DMS 273 (cell line): ENCODE measurements around the gene FBXO28.

Source experiments
- DNase-seq: peaks from one replicate; lab custom pipeline; 2025; ENCODE audit not compliant: unreplicated experiment; lab: John Stamatoyannopoulos, UW

Gene FBXO28

DNA sequence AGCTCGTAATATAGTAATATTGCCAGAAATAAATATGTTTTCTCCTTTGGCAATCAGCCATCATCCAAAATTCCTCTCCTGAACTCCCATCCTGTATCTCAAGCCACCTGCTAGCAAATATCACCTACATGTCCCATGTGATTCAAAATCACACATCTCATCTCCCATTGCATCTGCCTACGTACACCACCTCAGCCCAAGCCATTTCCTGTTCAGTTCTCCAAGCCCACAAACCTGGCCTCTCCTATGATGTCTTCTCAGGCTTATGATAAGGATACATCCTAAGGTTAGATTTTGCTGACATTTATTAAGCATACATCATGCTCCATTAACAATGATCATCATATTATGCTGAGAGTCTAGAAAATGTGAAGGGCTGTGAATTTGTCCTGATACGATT lies 37.2 kb downstream of the FBXO28 start:
- no peak for DNase-seq

DNA sequence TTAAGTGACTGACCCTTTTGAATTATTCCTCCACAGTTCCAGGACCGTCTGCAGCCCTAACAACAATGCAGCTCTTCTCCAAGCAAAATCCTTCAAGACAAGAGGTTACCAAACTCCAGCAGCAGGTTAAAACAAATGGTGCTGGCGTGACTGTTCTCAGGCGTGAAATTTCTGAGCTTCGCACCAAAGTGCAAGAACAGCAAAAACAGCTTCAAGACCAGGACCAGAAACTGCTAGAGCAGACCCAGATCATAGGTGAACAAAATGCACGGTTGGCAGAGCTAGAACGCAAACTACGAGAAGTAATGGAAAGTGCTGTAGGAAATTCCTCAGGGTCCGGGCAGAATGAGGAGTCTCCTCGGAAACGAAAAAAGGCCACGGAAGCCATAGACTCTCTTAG lies 43.4 kb downstream of the FBXO28 start:
- no peak for DNase-seq

DNA sequence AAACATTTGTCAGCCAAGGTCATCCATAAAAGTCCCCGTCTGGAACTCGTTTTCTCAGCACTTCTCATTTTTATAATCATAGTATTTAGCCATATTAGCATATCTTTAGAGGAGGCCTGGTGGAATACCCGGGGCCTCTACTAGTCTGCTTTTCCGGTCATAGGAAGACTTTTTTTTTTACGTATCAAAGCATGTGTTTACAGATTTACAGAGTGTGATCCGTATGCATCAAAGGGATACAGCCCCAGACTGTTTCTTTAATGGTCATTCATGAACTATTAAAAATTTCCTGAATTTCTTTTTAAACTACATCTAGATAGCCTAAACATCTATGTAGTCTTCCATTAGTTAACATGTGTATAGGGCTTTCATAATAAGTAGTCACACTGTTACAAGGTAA lies 45.6 kb downstream of the FBXO28 start:
- DNase-seq: no peak

DNA sequence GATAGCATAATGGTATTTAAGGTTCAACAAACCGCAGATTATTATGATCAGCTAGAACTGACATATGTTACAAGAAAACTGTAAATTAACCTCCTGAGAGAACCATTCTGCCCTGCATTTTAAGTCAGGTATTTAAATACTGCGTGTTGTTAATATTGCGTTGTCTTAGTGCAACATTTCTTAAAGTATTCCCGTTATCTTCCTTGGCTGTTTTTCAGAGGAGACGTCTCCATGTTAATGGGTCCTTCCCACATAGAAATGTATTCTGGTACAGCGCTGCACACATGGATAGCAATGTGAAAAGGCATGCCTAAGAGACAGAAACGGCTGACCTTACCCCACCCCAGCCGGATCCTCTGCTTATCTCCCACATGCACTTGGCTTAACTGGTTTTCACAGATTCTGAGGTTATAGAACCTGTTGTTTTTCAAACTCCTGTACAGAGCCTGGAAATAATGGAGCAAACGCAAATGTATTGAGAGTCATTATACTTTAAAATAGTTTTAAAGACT lies 46.3 kb downstream of the FBXO28 start:
- DNase-seq: no peak

DNA sequence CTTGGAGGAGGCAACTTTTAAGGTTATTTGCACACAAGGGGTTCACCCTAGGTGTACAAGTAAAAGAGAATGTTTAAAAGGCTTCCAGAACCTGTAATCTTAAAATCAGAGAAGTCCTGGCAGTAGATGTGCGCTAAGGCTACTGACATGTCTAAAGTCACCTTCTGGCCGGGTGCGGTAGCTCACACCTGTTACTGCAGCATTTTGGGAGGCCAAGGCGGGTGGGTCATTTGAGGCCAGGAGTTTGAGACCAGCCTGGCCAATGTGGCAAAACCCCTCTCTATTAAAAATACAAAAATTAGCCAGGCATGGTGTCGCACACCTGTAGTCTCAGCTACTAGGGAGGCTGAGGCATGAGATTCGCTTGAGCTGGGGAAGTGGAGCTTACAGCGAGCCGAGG lies 48.9 kb downstream of the FBXO28 start:
- DNase-seq: no peak

DNA sequence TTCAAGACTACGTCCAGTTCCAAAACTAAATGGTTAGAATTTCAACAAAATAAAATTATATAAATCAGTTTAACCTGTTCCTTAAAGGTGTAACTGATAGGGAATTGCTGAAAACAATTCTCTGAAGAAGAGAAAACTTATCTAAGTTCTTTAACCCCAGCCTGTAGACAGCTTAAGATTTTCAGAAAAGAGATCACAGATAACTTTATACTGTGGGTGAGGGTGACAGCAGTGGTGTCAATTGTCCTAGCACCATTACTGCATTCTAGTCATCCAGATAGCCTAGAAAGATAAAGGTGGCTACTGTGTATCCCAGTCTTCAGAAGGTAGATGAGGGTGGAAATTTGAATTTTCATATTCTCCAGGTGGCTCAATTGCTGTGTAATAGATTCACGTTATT lies 49.4 kb downstream of the FBXO28 start:
- no peak for DNase-seq

DNA sequence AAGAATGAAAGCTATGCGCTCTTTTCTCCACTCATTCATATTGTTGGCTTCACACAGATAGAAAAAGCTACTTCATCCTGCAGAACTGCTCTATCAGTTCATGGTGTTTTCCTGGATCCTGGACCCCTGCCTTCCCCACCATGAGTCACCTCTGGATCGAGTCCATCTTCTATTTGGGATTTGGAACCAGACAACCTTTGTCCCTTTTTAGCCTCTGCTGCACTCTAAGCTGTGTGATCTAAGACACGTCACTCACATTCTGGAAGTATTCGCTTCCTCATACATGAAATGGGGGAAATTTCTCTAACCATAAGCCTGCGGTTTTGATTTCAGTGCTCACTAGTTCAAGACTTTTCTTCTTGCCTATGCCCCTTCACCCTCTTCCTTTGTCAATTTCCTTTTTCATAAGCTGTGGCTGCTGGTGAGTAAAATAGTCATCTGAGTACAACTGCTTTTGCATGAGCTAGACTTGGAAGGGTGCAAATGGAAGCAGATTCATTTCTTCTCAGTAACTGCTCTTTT lies 55.0 kb downstream of the FBXO28 start:
- DNase-seq: no peak

DNA sequence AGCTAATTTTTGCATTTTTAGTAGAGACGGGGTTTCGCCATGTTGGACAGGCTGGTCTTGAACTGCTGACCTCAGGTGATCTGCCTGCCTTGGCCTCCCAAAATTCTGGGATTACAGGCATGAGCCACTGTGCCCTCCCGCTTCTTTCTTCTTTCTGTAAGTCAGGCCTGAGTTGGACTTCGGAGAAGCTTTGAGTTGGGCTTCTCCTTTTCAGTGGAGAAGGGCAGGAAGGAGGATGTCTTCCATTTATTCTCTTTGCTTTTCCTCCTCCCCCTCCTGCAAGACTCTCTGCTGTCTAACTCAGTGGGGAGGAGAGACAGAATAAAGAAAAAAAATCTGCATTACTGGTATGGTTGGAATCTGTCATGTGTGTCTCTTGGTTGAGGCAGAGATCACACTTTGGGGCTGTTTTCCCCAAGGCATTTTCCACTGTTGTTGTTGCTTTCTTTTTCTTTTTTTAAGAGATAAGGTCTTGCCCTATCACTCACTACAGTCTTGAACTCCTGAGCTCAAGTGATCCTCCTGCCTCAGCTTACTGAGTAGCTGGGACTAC lies 55.9 kb downstream of the FBXO28 start:
- DNase-seq: no peak

DNA sequence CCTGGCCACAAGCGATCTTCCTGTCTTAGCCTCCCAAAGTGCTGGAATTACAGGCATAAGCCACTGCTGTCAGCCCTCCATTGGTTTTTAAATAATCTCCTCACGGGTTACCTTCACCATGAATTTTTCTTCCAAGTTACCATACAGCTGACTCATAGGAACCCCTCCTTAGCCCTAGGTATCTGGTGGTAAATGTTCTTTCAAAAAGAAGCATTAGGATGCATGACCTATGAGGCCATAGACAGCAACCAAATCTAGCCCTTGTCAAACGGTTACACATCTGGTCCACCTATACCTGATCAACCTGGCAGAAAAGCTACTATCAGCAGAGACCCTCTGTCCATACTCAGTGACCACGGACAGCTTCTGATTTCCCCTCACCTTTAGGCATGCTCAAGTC lies 56.4 kb downstream of the FBXO28 start:
- DNase-seq: no peak

DNA sequence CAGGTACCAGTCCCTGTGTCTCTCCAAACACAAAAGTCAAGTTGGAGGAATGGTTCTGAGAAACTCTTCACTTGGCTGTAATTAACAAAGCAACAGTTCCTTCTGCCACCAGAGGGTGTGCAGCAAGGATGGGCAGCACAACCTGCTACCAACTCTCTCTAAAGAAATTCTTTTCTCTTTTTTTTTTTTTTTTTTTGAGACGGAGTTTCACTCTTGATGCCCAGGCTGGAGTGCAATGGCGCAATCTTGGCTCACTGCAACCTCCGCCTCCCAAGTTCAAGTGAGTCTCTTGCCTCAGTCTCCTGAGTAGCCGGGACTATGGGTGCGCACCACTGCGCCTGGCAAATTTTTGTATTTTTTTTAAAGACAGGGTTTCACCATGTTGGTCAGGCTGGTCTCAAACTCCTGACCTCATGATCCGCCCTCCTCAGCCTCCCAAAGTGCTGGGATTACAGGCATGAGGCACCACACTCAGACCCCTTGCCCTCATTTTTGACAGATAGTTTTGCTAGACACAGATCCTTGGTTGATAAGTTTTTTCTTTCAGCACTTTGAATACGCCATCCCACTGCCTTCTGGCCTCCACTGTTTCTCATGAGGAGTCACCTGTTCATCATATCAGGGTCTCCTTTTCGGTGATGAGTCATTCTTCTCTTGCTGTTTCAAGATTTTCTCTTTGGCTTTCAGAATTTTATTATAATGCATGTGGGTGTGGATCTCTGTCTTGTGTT lies 57.0 kb downstream of the FBXO28 start:
- peak; percentile 54 for DNase-seq

DNA sequence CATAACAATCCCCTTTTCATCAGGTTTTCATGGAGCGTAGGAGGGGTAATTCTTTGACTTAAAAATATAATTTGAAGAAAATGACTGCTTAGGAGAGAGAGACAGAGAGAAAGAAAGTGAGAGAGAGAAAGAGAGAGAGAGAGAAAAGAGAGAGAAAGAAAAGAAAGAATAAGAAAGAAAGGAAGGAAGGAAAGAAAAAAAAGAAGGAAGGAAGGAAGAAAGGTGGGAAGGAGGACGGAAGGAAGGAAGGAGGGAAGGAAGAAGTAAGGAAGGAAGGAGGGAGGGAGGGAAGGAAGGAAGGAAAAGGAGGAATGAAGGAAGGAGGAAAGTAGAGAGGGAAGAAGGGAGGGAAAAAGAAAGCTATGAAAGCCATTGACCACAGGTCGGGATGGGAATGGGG lies 58.3 kb downstream of the FBXO28 start:
- no peak for DNase-seq

DNA sequence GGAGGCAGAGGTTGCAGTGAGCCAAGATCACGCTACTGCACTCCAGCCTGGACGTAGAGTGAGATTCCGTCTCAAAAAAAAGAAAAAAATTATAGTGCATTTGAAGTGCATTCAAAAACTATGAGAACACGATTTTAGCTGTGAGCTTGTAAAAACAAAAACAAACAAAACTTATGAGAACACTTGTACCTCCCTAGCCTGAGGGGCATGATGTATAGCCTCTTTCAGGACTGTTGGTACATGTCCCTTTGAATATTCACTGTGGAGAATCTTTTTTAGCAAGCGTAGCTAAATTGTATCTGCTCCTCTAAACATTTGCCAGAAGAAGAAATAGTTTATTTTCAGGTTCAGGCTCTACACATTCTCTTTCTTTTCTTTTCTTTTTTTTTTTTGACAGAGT lies 59.6 kb downstream of the FBXO28 start:
- DNase-seq: no peak

DNA sequence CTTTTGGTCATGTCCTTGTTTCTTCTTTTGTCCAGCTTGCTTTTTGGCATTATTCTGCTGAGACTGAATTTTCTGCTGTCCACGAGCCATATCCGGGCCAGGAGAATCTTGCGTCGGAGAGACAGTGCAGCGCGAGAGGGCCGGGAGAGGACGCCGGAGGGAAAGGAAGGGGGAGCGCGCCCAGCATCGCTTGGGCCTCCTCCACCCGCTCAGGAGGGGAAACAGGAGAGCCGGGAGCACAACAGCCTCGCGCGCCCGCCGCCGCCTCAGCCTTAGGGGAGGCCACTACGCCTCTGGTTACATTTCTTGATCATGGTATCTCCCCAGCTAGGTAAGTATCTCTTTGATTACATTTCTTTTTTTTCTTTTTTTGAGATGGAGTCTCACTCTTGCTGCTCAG lies 61.7 kb downstream of the FBXO28 start:
- DNase-seq: no peak

DNA sequence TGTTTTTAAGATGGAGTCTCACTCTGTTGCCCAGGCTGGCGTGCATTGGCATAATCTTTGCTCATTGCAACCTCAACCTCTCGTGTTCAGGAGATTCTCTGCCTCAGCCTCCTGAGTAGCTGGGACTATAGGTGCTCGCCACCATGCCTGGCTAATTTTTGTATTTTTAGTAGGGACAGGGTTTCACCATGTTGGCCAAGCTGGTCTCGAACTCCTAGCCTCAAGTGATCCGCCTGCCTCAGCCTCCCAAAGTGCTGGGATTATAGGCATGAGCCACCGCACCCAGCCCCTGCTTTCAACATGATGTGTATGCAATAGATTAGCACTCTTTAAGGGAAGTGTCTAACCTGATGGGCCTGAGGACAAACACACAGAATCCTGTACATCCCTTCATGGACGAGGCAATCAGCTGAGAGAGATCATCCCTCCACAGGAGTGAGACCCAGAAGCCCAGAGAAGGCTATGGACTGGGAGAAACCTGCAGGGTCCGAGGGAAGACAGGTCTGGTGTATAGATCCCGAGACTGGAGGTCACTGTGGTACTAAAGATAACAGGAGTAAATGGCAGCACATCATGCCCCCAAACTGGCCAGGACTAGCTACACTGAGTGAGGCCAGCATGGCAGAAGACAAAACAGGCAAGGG lies 63.6 kb downstream of the FBXO28 start:
- no peak for DNase-seq

DNA sequence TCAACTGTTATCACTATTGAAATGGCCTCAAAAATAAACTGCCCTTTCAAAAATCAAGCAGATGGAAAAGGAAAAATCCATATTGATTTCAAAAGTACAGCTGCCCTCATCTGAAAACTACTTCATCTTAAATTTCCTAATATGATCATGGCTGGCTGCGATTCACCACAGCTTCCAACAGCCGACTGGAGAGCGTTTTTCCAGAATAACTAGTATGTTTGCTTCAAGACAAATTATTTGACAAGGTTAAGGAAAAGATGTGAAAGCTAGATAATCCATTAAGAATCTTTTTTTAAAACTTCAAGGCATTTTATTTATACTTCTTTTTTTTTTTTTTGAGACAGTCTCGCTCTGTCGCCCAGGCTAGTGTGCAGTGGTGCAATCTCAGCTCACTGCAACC lies 65.0 kb downstream of the FBXO28 start:
- DNase-seq: no peak

DNA sequence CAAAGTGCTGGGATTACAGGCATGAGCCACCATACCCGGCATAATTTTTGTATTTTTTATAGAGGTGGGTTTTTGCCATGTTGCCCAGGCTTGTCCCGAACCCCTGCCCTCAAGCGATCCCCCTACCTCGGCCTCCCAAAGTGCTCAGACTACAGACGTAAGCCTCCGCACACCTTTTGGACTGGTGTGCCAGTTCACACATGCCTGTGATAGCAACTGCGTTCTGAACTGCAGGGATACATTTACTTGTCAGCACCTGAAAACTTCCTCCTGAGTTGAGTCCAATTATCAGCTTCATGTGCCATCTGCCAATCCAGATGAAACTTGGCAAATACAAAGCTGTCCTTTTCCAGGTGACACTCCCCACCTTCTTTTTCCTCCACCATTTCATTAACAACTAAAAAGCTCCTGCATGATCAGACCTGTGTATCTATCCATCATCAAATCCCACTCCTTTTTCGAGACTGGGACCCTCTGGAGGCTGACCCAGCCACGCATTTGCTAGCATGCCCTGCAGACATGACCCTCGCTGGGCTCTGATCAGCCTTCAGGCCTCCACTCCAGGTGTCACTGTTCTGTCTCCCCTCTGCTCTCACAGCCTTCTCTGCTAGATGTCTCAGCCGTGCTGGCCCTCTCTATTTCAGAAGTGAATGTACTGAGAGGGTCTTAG lies 67.0 kb downstream of the FBXO28 start:
- peak; percentile 37 for DNase-seq

DNA sequence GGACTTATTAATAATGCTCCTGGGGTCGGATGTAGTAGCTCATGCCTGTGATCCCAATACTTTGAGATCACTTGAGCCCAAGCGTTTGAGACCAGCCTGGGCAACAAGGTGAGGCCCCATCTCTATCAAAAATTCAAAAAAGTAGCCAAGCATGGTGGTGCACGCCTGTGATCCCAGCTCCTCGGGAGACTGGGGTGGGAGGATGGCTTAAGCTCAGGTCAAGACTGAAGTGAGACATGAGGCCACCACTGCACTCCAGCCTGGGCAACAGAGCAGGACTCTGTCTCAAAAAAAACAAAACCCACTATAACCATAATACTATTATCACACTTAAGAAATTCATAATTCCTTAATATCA lies 67.5 kb downstream of the FBXO28 start:
- no peak for DNase-seq

DNA sequence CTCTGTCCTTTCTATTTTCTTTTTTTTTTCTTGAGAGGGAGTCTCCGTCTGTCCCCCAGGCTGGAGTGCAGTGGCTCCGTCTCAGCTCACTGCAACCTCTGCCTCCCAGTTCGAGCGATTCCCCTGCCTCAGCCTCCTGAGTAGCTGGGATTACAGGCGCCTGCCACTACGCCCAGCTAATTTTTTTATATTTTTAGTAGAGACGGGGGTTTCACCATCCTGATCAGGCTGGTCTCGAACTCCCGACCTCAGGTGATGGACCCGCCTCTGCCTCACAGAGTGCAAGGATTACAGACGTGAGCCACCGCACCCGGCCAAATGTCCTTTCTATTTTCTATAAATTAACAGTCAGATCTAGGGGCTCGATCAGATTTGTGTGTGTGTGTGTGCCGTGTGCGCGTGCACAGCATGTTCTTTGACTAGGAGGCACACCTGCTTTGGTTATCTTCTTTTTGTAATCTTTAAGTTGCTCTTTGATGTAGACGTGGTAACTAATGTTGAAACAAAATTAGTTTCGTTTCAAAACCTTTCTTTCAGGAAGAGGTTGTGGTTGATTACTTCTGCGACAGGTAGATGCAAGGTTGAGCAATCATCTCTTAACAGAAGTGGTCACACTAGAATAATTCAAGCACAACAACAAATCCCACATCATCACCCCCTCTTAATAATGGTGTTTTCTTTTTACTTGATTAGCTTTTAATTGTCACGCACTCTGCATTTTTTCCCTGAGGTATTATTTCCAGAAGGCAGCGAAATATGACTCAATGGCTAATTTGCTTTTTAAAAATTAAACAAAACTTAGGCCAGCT lies 68.3 kb downstream of the FBXO28 start:
- no peak for DNase-seq

DNA sequence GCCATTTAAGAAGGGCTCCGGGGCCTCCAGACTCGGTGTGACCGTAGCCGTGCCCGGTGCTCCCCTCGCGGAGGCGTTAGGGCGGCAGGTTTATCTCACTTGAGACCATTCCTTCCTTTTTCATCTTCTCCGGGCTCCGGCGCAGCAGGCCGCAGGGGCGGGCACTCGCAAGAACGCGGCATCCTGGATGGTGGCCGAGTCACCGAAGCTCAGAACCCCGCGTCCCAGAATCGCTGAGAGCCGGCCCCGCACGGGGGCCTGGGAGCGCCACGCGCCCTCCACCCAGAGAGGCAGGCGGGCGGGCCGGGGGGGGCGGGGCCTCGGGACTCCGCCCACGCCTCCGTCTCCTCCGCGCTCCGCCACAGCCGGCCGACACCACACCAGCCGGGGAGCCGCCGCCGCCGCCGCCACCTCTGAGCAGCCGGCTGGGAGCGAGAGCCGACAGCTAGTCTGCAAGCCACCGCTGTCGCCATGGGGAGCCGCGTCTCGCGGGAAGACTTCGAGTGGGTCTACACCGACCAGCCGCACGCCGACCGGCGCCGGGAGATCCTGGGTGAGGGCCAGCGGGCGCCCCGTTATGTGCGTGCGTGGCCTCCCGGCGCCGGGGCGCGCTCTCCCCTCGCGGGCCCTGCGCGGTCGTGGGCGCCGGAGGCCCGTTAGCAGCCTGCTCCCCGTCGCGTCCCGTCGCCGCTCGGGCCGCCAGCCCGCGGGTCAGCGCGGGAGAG lies 69.1 kb downstream of the FBXO28 start, which contains the start of gene DEGS1:
Gene DEGS1 (plus strand): TSS at position 375 of the 725 bp plus-strand sequence. CDS start 97 bp downstream, at position 472.
- DNase-seq: peak; percentile 97
